GM19239 (cell line): ENCODE results near the gene LOXL1.

Source experiments
- DNase-seq: peaks from one replicate; pipeline ENCODE4 v3.0.0; 2011; ENCODE audit warnings: low spot score; ENCODE audit not compliant: insufficient read length
- FAIRE-seq: peaks from 2 replicates; lab custom pipeline; 2011; peaks lifted over from hg19 to GRCh38; lab: Jason Lieb, UNC

Gene LOXL1

GRCh38 chr15:73988445-73988969 is 62.2 kb downstream of the LOXL1 start:
- no peak for DNase-seq
- FAIRE-seq: no peak

DNA sequence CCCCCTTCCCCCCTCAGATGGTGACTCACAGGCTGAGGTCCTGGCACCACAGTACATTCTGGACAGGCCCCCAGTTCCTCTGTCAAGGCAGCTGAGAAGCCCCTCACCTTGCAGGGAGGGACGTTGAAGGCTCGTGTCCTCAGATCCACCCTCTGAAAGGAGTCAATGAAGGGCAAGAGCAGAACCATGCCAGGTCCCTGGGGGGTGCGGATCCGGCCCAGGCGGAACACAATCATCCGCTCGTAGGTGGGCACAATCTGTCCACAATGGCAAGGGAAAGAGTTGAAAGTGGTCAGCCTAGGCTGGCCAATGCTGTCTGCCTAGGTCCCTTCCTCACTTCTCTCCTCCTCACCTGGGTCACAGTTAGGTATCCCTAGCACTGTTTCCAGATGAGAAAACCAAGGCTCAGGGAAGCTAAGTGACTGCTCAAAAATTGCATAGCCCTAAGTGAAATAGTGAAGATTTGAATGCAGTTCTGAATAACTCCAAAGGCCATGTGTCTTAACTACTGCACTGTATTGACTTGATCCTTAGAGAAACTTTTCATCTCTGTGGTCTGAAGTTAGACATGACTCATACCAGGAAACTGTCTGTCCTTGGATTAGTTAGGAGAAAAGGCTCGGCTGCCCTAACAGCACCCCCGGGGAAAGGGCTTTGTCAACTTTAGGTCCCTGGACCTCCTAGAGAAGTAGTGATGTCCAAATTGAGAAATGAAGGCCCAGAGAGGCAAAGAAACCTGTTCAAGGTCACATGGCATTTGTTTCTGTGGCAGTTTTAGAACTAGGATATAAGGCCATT is 62.9 kb downstream of the LOXL1 start:
- FAIRE-seq (no peak), DNase-seq (no peak)

DNA sequence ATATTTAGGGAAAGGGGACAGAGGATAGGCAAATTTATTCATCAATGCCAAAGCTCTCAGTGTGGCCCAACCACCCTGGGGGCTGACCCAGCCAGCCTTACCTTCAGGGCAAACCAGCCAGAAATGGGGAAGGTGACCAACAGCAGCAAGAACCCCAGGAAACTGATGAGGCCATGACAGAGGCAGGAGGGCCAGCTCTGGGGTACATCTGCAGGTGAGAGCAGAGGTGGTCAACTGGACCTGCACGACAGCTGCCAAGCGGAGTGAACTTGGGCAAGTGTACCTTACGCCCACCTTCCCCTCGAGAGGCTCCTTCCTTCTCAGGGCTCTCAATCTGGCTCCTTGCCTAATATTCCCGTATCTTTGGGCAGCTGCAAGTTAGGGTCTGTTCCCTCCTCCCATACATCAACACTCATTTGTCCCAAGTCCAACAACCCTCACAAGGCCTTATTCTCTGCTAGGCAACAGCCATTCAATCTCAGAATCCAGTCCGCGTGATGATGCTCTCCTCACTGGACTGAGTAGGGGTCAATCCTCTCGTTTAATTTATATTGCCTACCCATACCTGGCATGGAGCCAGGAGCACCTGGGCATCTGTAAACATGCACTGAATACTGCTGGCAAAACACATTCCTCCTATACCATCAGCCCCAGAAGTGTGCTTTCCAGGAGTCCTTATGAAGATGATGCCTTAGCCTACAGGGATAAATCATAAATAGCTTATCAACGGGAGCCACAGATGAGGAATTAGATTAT is 64.2 kb downstream of the LOXL1 start:
- no peak for FAIRE-seq
- DNase-seq: no peak

DNA sequence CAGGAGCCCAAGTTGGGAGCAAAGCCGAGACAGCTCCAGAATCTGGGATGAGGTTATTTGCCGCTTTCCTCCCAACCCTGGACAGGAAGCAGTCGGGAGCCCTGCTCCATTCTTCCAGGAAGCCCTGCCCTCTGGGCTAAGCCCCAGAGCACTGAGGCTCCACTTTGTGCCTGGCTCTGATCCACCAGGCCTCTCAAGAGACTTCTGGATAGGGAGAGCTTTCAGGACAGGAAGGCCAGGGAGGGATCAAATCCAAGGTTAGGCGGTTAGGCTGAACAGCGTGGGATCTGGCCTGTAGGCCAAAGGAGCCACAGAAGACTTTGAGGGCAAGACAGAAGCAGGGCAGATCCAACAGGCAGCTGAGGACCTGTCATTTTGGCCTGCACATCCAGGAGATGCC is 65.0 kb downstream of the LOXL1 start:
- DNase-seq (no peak), FAIRE-seq (no peak)

DNA sequence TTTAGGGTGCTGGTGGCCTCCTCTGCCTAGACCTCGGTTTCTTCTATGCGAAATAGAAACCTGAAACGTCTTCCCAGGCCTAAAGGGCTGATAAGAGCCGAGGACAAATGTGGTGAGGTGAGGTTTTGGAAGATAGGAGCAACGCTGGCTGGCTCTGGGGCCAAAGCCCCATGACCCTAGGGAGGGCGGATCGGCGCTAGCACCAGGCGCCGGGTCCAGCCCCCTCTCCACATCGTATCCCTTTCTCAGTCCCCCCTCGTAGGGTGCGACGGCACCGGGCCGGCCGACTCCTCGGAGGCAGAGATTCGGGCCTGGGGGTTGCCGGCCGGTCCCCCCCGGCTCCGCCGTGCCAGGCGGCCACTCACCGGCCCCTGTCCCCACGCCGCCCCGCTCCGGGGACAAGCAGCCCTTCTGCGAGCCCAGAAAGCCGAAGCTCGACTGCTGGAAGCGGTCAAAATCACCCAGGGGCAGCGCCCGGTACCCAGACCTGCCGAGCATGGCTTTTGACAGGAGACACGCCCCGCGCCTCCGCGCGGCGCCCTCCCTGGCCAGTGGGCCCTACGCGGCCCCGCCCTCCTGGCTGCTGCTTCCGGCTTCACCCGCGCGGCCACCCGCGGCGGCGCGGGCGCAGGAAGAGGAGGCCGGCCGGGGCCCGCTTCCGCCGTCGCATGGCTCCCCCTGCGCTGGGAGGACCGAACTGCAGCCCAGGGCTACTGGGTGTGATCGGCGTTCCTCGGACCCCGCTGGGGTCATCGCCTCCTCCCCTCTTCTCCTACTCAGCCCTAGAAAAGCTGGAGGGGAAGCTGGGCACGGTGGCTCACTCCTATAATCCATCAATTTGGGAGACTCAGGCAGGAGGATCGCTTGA is 65.7 kb downstream of the LOXL1 start, which contains the start of gene STOML1:
Gene STOML1 (minus strand): TSS at position 570 of the 868 bp plus-strand sequence. CDS start 72 bp downstream, at position 498.
- peak; percentile 77 for FAIRE-seq
- DNase-seq: peak; percentile 89

DNA sequence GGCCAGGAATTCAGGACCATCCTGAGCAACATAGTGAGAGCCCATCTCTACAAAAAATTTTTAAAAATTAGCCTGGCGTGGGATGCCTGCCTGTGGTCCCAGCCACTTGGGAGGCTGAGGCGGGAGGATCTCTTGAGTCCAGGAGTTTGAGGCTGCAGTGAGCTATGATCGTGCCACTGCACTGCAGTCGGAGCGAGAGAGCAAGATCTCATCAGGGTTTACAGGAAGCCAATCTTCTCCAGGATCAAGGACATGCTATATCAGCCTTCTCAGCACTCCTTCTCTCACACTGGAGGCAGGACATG is 66.3 kb downstream of the LOXL1 start:
- DNase-seq (no peak), FAIRE-seq (no peak)

DNA sequence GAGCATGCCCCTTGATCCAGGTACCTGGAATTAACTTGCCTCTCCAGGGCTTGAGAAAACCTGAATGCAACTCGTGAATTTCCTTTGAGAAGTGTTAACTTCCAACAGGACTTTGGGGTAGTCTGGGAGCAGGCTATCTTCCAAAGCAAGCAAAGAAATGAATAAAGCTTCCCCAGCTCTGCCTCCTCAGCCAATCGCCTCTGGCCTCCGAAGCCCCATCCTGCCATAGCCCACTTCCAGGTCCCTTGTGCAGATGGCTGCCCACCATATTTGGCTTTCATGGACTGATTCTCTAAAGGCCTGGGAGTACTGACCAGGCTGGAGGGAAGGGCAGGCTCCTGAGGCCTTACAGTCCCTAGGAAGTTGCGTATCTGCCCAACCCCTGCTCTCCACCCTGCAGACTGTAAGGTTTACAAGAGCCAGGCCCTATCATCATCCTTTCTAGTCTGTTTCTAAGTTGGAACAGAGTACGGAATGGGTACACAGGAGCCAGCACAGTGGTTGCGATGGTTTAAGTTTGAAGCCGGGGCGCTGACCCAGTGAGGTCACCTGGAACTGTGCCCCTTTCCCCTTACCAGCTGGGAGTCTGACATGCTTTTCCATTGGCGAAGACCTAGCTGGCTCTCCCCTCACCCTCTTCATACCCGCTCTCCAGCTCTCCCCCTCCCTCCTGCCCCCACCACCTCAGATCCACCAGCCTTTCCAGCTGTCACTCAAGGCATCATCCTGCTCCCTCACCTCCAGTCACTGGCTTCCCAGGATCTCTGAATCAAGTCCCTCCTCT is 67.1 kb downstream of the LOXL1 start:
- FAIRE-seq: no peak

DNA sequence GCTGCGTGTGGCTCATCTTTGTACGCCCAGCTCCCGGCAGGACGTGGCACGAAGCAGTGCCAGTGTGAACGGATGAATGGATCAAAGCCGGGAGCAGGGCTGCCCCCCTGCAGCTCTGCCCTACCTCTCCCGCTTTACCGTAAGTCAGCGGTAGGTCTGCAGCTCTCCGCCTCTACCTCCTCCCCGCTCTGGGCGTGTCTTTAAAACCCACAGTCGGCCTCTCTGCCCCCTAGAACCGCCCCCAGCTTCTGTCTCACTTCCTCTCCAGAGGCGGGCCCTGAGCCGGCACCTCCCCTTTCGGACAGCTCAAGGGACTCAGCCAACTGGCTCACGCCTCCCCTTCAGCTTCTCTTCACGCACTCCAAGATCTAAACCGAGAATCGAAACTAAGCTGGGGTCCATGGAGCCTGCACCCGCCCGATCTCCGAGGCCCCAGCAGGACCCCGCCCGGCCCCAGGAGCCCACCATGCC is 68.2 kb downstream of the LOXL1 start, which contains the start of gene PML:
Gene PML (plus strand): TSS at position 304 of the 471 bp plus-strand sequence. CDS start 97 bp downstream, at position 401.
- FAIRE-seq: peak; percentile 97
- DNase-seq: peak; percentile 95

More for the DNA sequence above, 67.1 kb downstream of the LOXL1 start:
- DNase-seq: no peak

GRCh38 chr15:73994912-73995622 is 68.8 kb downstream of the LOXL1 start:
- DNase-seq (no peak), FAIRE-seq (peak; percentile 35)

DNA sequence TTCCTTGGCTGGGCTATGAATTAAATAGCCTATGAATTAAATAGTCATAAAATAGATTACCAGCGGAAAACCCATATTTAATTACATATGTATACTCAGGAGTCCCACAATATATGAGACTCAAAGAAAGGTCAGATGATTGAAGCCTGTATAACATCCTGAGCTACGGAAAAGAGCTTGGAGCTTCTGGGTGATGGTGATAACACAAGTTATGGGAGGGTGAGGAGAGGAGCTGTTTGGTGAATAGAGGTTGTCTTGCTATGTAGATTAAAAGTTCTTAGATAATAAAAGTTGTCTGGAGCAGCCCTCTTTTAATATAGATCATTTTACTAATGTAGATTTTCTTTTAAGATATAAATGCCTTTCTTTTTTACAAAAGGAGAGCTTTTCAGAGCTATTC is 70.0 kb downstream of the LOXL1 start:
- DNase-seq: no peak
- FAIRE-seq: no peak

- peak; percentile 52 for DNase-seq
- no peak for FAIRE-seq
These were observed 70.7 kb downstream of the LOXL1 start for GRCh38 chr15:73996939-73997338.

GRCh38 chr15:73997986-73998385 is 71.7 kb downstream of the LOXL1 start:
- FAIRE-seq: no peak
- no peak for DNase-seq
